ENCODE data around the gene ADNP.
"Not testable (repeated sequence)": the region's sequence is repeated elsewhere in the genome, so short reads cannot be mapped to it uniquely, and the experiment has no call there.

Gene ADNP

DNA sequence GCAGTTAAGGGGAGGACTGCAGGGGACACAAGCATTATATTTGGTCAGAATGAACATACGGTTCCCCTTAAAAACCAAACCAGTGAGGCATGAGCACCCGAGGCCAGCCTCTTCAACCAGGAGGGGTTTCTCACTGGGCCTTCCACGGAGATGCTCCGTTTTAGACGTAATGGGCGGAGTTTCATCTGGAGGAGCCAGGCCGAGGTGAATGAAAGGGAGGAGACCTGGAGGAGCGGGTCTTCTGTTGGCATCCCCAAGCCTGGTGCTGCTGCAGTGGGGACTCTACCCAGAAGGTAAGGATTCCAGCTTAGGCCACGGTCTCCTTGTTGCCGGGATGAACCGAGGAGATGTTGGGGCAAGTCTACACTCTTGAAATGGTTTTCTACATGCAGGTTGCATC lies 47.4 kb downstream of the ADNP start:
- H4K91ac ChIP-seq (ENCODE audit: low read length): no peak overlapping the region
- H4K8ac ChIP-seq (ENCODE audit: low read length): no peak overlapping the region
- no peak overlapping the region for H3K14ac ChIP-seq (ENCODE audit: low read length in 2 of 2)
- H3K4me1 ChIP-seq (ENCODE audit: control insufficient read depth, insufficient read depth, low read depth, low read length): no peaks in the 10 kb centered on the region
- no peak overlapping the region for H2BK120ac ChIP-seq (ENCODE audit: low read depth, low read length)
- no peak overlapping the region for H3K9ac ChIP-seq (ENCODE audit: low read length)
- peaks cover 2% of the 10 kb centered on the region for H3K79me1 ChIP-seq (replicated peaks; ENCODE audit: low read length, poor library complexity, severe bottlenecking)
- peaks cover 10% of the 10 kb centered on the region for H3K9me3 ChIP-seq (ENCODE audit: control insufficient read depth, low read length)
- no peaks in the 10 kb centered on the region for H3K27me3 ChIP-seq (ENCODE audit: control insufficient read depth in 1 of 2, insufficient read depth in 1 of 2, low read length in 2 of 2)
- no peak overlapping the region for H3K4me3 ChIP-seq (ENCODE audit: insufficient read depth in 1 of 2, low read depth in 1 of 2, low read length in 2 of 2)
- H3K4ac ChIP-seq (ENCODE audit: low read depth in 1 of 2, low read length in 2 of 2): no peak overlapping the region
- no peak overlapping the region for H3K23ac ChIP-seq (ENCODE audit: low read length in 2 of 2)
- H2AFZ ChIP-seq (ENCODE audit: low read depth, low read length): no peak overlapping the region
- no peak overlapping the region for H2AK5ac ChIP-seq (ENCODE audit: low read length, severe bottlenecking)
- H3K4me2 ChIP-seq (ENCODE audit: low read length, poor library complexity, severe bottlenecking): no peak overlapping the region
- H3K18ac ChIP-seq (ENCODE audit: low read depth in 1 of 2, low read length in 2 of 2): no peak overlapping the region
- DNase-seq: no peak
- H2BK12ac ChIP-seq (ENCODE audit: low read length in 2 of 2): no peak overlapping the region
- H3K27ac ChIP-seq (ENCODE audit: low read length, poor library complexity, severe bottlenecking): no peak overlapping the region
- no peak overlapping the region for H2BK5ac ChIP-seq (ENCODE audit: low read depth, low read length, poor library complexity, severe bottlenecking)
- WGBS: 80% methylated on average over 11 of the region's 11 CpGs
- H2BK15ac ChIP-seq (ENCODE audit: low read depth, poor library complexity, severe bottlenecking): no peak overlapping the region
- H3K36me3 ChIP-seq (ENCODE audit: control insufficient read depth in 1 of 2, insufficient read depth in 2 of 2, low read depth in 1 of 2, low read length in 2 of 2): peaks cover 24 to 27% of the 10 kb centered on the region in 2 experiments

DNA sequence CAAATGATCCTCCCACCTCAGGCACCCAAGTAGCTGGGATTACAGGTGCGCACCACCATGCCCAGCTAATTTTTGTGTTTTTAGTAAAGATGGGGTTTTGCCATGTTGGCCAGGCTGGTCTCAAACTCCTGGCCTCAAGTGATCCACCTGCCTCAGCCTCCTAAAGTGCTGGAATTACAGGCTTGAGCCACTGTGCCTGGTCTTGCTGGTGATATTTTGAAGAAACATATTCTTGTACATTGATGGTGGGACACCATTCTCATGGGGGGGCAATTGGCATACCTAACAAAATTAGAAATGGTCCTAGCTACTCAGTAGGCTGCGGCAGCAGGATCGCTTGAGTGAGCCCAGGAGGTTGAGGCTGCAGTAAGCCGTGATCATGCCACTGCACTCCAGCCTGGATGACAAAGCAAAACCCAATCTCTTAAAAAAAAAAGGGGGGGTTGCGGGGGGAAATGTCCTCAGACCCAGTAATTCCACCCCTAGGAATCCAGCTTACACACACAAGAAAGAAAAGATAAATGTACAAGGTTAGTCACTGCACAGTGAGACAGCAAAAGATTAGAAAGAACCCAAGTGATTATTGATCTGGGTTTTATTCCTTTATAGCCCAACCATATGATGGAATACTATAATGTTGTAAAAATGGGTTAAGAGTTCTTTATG lies 49.3 kb downstream of the ADNP start:
- not testable (repeated sequence) for H2AK5ac ChIP-seq (ENCODE audit: low read length, severe bottlenecking); H2BK12ac ChIP-seq (ENCODE audit: low read length in 2 of 2)

DNA sequence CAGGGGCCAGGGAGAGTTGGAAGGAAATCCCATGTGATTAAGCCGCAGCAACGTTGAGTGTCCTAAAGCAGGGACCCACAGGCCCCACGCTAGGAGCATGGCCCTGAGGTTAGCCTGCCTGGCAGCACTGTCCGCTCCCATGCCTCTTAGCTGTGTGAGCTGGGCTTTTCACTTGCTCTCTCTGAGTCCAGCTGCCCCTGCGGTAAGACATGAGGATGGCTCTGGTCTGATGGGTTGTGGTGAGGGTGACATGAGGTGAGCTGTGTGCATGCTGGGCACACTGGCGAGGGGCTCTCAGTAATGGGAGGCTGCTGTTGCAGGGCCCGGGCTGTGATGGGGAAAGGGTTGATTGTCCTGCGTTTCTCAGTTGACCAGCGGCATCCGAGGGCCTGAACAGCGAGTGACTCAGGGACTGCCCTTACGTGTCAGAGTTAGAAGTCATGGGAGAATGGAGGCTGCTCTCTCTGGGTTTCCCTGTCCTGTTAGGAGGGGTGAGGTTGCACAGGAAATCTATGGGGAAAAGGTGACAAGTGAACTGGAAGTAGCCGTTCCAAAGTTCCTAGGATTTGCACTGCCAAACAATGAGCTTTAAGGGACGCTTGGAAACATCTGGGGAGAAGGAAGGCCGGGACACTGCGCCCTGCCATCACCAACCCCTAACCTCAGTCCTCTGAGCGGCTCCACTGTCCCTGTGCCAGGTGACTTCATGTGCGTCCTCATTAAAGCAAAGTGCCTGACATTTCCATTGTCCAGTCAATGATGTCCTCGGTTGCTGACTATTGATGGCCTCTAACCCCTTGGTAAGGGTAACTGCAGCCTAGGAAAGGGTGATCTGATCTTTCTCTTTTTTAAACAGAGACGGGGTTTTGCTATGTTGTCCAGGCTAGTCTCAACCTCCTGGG lies 51.3 kb downstream of the ADNP start:
- Histone ChIP-seq H3K27me3 (ENCODE audit: control insufficient read depth in 1 of 2, insufficient read depth in 1 of 2, low read length in 2 of 2) (no peaks in the 10 kb centered on the region), H2AK5ac (ENCODE audit: low read length, severe bottlenecking) (no peak overlapping the region), H3K23ac (ENCODE audit: low read length in 2 of 2) (no peak overlapping the region), H3K4ac (ENCODE audit: low read depth in 1 of 2, low read length in 2 of 2) (no peak overlapping the region), H3K4me3 (ENCODE audit: insufficient read depth in 1 of 2, low read depth in 1 of 2, low read length in 2 of 2) (peak overlapping the region in 1 of 2 experiments; percentile 1), H3K9ac (ENCODE audit: low read length) (no peak overlapping the region), H3K14ac (ENCODE audit: low read length in 2 of 2) (no peak overlapping the region), H3K9me3 (ENCODE audit: control insufficient read depth, low read length) (peaks cover 10% of the 10 kb centered on the region), H2BK5ac (ENCODE audit: low read depth, low read length, poor library complexity, severe bottlenecking) (no peak overlapping the region), H3K18ac (ENCODE audit: low read depth in 1 of 2, low read length in 2 of 2) (no peak overlapping the region), H3K4me2 (ENCODE audit: low read length, poor library complexity, severe bottlenecking) (no peak overlapping the region), H4K91ac (ENCODE audit: low read length) (no peak overlapping the region), H2AFZ (ENCODE audit: low read depth, low read length) (no peak overlapping the region), H3K79me1 (replicated peaks; ENCODE audit: low read length, poor library complexity, severe bottlenecking) (no peaks in the 10 kb centered on the region), H2BK120ac (ENCODE audit: low read depth, low read length) (no peak overlapping the region), H2BK12ac (ENCODE audit: low read length in 2 of 2) (no peak overlapping the region), H4K8ac (ENCODE audit: low read length) (no peak overlapping the region), H2BK15ac (ENCODE audit: low read depth, poor library complexity, severe bottlenecking) (no peak overlapping the region), H3K4me1 (ENCODE audit: control insufficient read depth, insufficient read depth, low read depth, low read length) (no peaks in the 10 kb centered on the region), H3K27ac (ENCODE audit: low read length, poor library complexity, severe bottlenecking) (no peak overlapping the region), H3K36me3 (ENCODE audit: control insufficient read depth in 1 of 2, insufficient read depth in 2 of 2, low read depth in 1 of 2, low read length in 2 of 2) (peaks cover 11 to 28% of the 10 kb centered on the region in 2 experiments)
- DNase-seq: no peak
- WGBS: 95% methylated on average over 20 of the region's 20 CpGs

More for the DNA sequence above, 49.3 kb downstream of the ADNP start:
- not testable (repeated sequence) for H3K79me1 ChIP-seq (replicated peaks; ENCODE audit: low read length, poor library complexity, severe bottlenecking); H3K4me2 ChIP-seq (ENCODE audit: low read length, poor library complexity, severe bottlenecking); H4K8ac ChIP-seq (ENCODE audit: low read length); H2AFZ ChIP-seq (ENCODE audit: low read depth, low read length); H3K14ac ChIP-seq (ENCODE audit: low read length in 2 of 2); H3K27me3 ChIP-seq (ENCODE audit: control insufficient read depth in 1 of 2, insufficient read depth in 1 of 2, low read length in 2 of 2); H2BK5ac ChIP-seq (ENCODE audit: low read depth, low read length, poor library complexity, severe bottlenecking); H3K4me1 ChIP-seq (ENCODE audit: control insufficient read depth, insufficient read depth, low read depth, low read length); H2BK120ac ChIP-seq (ENCODE audit: low read depth, low read length); H3K9ac ChIP-seq (ENCODE audit: low read length); H4K91ac ChIP-seq (ENCODE audit: low read length); H3K23ac ChIP-seq (ENCODE audit: low read length in 2 of 2); H3K4ac ChIP-seq (ENCODE audit: low read depth in 1 of 2, low read length in 2 of 2); H3K4me3 ChIP-seq (ENCODE audit: insufficient read depth in 1 of 2, low read depth in 1 of 2, low read length in 2 of 2); H3K27ac ChIP-seq (ENCODE audit: low read length, poor library complexity, severe bottlenecking); H2BK15ac ChIP-seq (ENCODE audit: low read depth, poor library complexity, severe bottlenecking); H3K18ac ChIP-seq (ENCODE audit: low read depth in 1 of 2, low read length in 2 of 2)
- peaks cover 10% of the 10 kb centered on the region for H3K9me3 ChIP-seq (ENCODE audit: control insufficient read depth, low read length)
- peak; percentile 23 for DNase-seq
- WGBS: 100% methylated on average over 3 of the region's 5 CpGs
- H3K36me3 ChIP-seq (ENCODE audit: control insufficient read depth in 1 of 2, insufficient read depth in 2 of 2, low read depth in 1 of 2, low read length in 2 of 2): peaks cover 17 to 28% of the 10 kb centered on the region in 2 experiments

DNA sequence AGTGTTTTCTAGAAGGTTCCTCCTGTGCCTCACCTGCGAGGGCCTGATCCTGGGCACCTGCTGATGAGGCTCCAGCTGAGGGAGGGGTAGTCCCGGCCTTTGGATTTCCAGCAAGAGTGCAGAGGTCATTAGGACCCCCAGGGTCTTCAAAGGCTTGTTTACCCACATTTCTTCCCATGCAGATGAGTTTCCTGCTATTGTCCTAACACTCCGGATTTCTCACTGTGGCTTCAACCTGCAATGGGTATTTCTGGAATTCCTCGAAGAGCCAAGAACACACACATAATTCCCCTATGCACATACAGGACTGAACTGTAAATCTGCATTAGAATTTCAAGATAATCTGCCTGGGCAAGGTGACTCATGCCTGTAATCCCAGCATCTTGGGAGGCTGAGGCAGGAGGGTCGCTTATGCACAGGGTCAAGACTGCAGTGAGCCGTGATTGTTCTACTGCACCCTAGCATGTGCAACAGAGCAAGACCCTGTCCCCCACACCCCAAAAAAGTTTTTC lies 53.9 kb downstream of the ADNP start:
- no peaks in the 10 kb centered on the region for H3K4me1 ChIP-seq (ENCODE audit: control insufficient read depth, insufficient read depth, low read depth, low read length)
- no peak overlapping the region for H2BK120ac ChIP-seq (ENCODE audit: low read depth, low read length)
- no peak overlapping the region for H3K9ac ChIP-seq (ENCODE audit: low read length)
- H3K79me1 ChIP-seq (replicated peaks; ENCODE audit: low read length, poor library complexity, severe bottlenecking): no peaks in the 10 kb centered on the region
- no peak overlapping the region for H3K4me3 ChIP-seq (ENCODE audit: insufficient read depth in 1 of 2, low read depth in 1 of 2, low read length in 2 of 2)
- no peak overlapping the region for H3K27ac ChIP-seq (ENCODE audit: low read length, poor library complexity, severe bottlenecking)
- DNase-seq: no peak
- H2BK15ac ChIP-seq (ENCODE audit: low read depth, poor library complexity, severe bottlenecking): no peak overlapping the region
- WGBS: 82% methylated on average over 6 of the region's 6 CpGs
- peaks cover 7 to 23% of the 10 kb centered on the region in 2 experiments for H3K36me3 ChIP-seq (ENCODE audit: control insufficient read depth in 1 of 2, insufficient read depth in 2 of 2, low read depth in 1 of 2, low read length in 2 of 2)
- no peak overlapping the region for H3K23ac ChIP-seq (ENCODE audit: low read length in 2 of 2)
- no peak overlapping the region for H3K14ac ChIP-seq (ENCODE audit: low read length in 2 of 2)
- no peaks in the 10 kb centered on the region for H3K27me3 ChIP-seq (ENCODE audit: control insufficient read depth in 1 of 2, insufficient read depth in 1 of 2, low read length in 2 of 2)
- H2AK5ac ChIP-seq (ENCODE audit: low read length, severe bottlenecking): no peak overlapping the region
- H4K8ac ChIP-seq (ENCODE audit: low read length): no peak overlapping the region
- no peak overlapping the region for H2BK5ac ChIP-seq (ENCODE audit: low read depth, low read length, poor library complexity, severe bottlenecking)
- H3K4ac ChIP-seq (ENCODE audit: low read depth in 1 of 2, low read length in 2 of 2): no peak overlapping the region
- no peak overlapping the region for H3K4me2 ChIP-seq (ENCODE audit: low read length, poor library complexity, severe bottlenecking)
- H3K9me3 ChIP-seq (ENCODE audit: control insufficient read depth, low read length): no peaks in the 10 kb centered on the region
- H3K18ac ChIP-seq (ENCODE audit: low read depth in 1 of 2, low read length in 2 of 2): no peak overlapping the region
- no peak overlapping the region for H2BK12ac ChIP-seq (ENCODE audit: low read length in 2 of 2)
- H4K91ac ChIP-seq (ENCODE audit: low read length): no peak overlapping the region
- no peak overlapping the region for H2AFZ ChIP-seq (ENCODE audit: low read depth, low read length)

Measured in mesenchymal stem cell (in vitro differentiated cells and primary cell).